Lower lobe of right lung (tissue), 2 donors: ENCODE data around the gene JAG1. TPM values are rescaled to one million over a fixed set of nuclear protein-coding genes. Genes with fewer than 3 reads are reported as not detected.

Source experiments
- ATAC-seq, 2 donors: fragments of 200-7000 bp; cut with Tn5 transposase; one replicate each; pipeline ENCODE4 v1.9.1; 2020 to 2022; ENCODE audit warnings: mild to moderate bottlenecking in 2 of 2, moderate library complexity in 2 of 2
- DNase-seq: peaks from one replicate; pipeline ENCODE4 v3.0.0-alpha.2; 2020
- H3K27ac ChIP-seq: fragments of 200-600 bp; one replicate; pipeline ENCODE4 v1.8.0; 2022
- H3K27me3 ChIP-seq: fragments of 200-600 bp; one replicate; pipeline ENCODE4 v1.8.0; 2022; ENCODE audit warnings: low read depth
- H3K36me3 ChIP-seq: fragments of 200-600 bp; one replicate; pipeline ENCODE4 v1.8.0; 2022; ENCODE audit warnings: mild to moderate bottlenecking
- H3K4me1 ChIP-seq: fragments of 200-600 bp; one replicate; pipeline ENCODE4 v1.8.0; 2022
- H3K4me3 ChIP-seq: fragments of 200-600 bp; one replicate; pipeline ENCODE4 v1.8.0; 2022; ENCODE audit warnings: mild to moderate bottlenecking
- H3K9me3 ChIP-seq: fragments of 200-600 bp; one replicate; pipeline ENCODE4 v1.8.0; 2022
- intact Hi-C: fragments of 100-400 bp; cut with DNase I; formaldehyde crosslinking; loops from one replicate; pipeline ENCODE4 v1.11.0; 2022
- total RNA-seq: library from RNA; stranded (reverse); fragmentation: NEBNext Ultra II Directional; extraction: Animal tissue kit (Norgen Biotek cat#: 25700); gene quantifications from one replicate; pipeline ENCODE4 v1.2.1, GENCODE V29; 2021
- TF ChIP-seq, protein P1 (sequence below): fragments of 200-600 bp; IDR thresholded peaks from one replicate; pipeline ENCODE4 v1.8.0; 2022; ENCODE audit warnings: antibody characterized with exemption, mild to moderate bottlenecking
- donor health status: DM: no; HTN: yes; CAD: no; lungs with severe emphysema.

Gene JAG1
- total RNA-seq, 1 donor from 2014 or later: 60.1 TPM

- Histone ChIP-seq H3K27me3 (no peaks in the 10 kb centered on the region), H3K4me3 (no peak overlapping the region), H3K4me1 (no peaks in the 10 kb centered on the region), H3K9me3 (no peaks in the 10 kb centered on the region), H3K27ac (no peak overlapping the region), H3K36me3 (peaks cover 100% of the 10 kb centered on the region)
- intact Hi-C loops: no loop called here
- TF ChIP-seq, protein P1, sequence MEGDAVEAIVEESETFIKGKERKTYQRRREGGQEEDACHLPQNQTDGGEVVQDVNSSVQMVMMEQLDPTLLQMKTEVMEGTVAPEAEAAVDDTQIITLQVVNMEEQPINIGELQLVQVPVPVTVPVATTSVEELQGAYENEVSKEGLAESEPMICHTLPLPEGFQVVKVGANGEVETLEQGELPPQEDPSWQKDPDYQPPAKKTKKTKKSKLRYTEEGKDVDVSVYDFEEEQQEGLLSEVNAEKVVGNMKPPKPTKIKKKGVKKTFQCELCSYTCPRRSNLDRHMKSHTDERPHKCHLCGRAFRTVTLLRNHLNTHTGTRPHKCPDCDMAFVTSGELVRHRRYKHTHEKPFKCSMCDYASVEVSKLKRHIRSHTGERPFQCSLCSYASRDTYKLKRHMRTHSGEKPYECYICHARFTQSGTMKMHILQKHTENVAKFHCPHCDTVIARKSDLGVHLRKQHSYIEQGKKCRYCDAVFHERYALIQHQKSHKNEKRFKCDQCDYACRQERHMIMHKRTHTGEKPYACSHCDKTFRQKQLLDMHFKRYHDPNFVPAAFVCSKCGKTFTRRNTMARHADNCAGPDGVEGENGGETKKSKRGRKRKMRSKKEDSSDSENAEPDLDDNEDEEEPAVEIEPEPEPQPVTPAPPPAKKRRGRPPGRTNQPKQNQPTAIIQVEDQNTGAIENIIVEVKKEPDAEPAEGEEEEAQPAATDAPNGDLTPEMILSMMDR: no peak
- no peak for ATAC-seq
- DNase-seq: no peak
Observed at GRCh38 chr20:10646886-10647420, 26.8 kb downstream of the JAG1 start.

- no peak overlapping the region for H3K4me3 ChIP-seq
- H3K27me3 ChIP-seq: no peaks in the 10 kb centered on the region
- H3K9me3 ChIP-seq: no peaks in the 10 kb centered on the region
- TF ChIP-seq, protein P1: no peak
- H3K36me3 ChIP-seq: peaks cover 100% of the 10 kb centered on the region
- DNase-seq (no peak), ATAC-seq (no peak)
- H3K27ac ChIP-seq: no peak overlapping the region
- intact Hi-C loops: no loop called here
- H3K4me1 ChIP-seq: no peaks in the 10 kb centered on the region
Observed at GRCh38 chr20:10646006-10646405, 27.8 kb downstream of the JAG1 start.

DNA sequence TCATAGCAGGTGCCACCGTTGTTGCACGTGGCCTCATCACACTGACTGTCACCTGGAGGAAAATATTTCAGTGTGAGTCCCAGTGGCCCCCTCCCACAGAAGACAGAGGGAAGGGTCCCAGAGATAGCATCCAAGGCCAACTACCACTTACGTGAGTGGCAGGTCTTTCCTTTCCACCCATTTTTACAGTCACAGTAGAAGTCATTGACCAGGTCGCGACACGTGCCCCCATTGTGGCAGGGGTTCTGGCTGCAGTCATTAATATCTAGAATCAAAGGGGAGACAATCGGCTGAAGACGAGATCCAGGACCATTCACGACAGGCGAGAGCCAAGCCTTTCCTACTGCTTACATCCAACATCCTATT lies 28.6 kb downstream of the JAG1 start:
- ATAC-seq (no peak), DNase-seq (no peak)
- Histone ChIP-seq H3K27me3 (no peaks in the 10 kb centered on the region), H3K36me3 (peaks cover 100% of the 10 kb centered on the region), H3K9me3 (no peaks in the 10 kb centered on the region), H3K27ac (no peak overlapping the region), H3K4me3 (no peak overlapping the region), H3K4me1 (no peaks in the 10 kb centered on the region)
- intact Hi-C loops: no loop called here
- TF ChIP-seq, protein P1: no peak

GRCh38 chr20:10644458-10645204 lies 29.2 kb downstream of the JAG1 start:
- Histone ChIP-seq H3K27me3 (no peaks in the 10 kb centered on the region), H3K36me3 (peaks cover 100% of the 10 kb centered on the region), H3K4me1 (no peaks in the 10 kb centered on the region), H3K27ac (no peak overlapping the region), H3K4me3 (no peak overlapping the region), H3K9me3 (no peaks in the 10 kb centered on the region)
- DNase-seq: no peak
- intact Hi-C loops: no loop called here
- no peak for ATAC-seq
- TF ChIP-seq, protein P1: no peak

- Histone ChIP-seq H3K4me1 (no peaks in the 10 kb centered on the region), H3K27ac (no peak overlapping the region), H3K27me3 (no peaks in the 10 kb centered on the region), H3K9me3 (no peaks in the 10 kb centered on the region), H3K4me3 (no peak overlapping the region), H3K36me3 (peaks cover 100% of the 10 kb centered on the region)
- intact Hi-C loops: no loop called here
- TF ChIP-seq, protein P1: no peak
- DNase-seq (no peak), ATAC-seq (no peak)
Observed at GRCh38 chr20:10643560-10643873, 30.3 kb downstream of the JAG1 start.
